Sigmoid colon (tissue), 7 donors: ENCODE data around the gene GRID1. TPM values are rescaled to one million over a fixed set of nuclear protein-coding genes. Genes with fewer than 3 reads are reported as not detected.

Source experiments
- DNase-seq: peaks from one replicate; pipeline ENCODE4 v3.0.0-alpha.2; 2019
- H3K27ac ChIP-seq, 4 donors: fragments of 200-600 bp; sonication (generic); one replicate each; pipeline ENCODE4 v1.5.1; 2016 to 2019; ENCODE audit warnings: mild to moderate bottlenecking in 1 of 4
- H3K27me3 ChIP-seq, 3 donors: fragments of 200-600 bp; sonication (generic); one replicate each; pipeline ENCODE4 v1.5.1; 2019; ENCODE audit warnings: mild to moderate bottlenecking in 1 of 3
- H3K36me3 ChIP-seq, 4 donors: fragments of 200-600 bp; sonication (generic); one replicate each; pipeline ENCODE4 v1.5.1; 2016 to 2019
- H3K4me1 ChIP-seq, 4 donors: fragments of 200-600 bp; sonication (generic); one replicate each; pipeline ENCODE4 v1.5.1; 2017 to 2019
- H3K4me3 ChIP-seq, 4 donors: fragments of 200-600 bp; sonication (generic); one replicate each; pipeline ENCODE4 v1.5.1; 2017 to 2019; ENCODE audit warnings: mild to moderate bottlenecking in 2 of 4, moderate library complexity in 1 of 4
- H3K9me3 ChIP-seq, 4 donors: fragments of 200-600 bp in 3 of 4; sonication (generic) in 3 of 4; one replicate each; pipeline versions ENCODE4 v1.5.1 to v1.6.1; 2013 to 2019
- EP300 ChIP-seq, 4 donors: sonication (generic); formaldehyde crosslinking; IDR thresholded peaks; one replicate each; pipeline ENCODE4 v1.6.1; 2017; ENCODE audit warnings: antibody characterized with exemption in 4 of 4
- POLR2A ChIP-seq, 2 donors: fragments of 450-650 bp; IDR thresholded peaks; one replicate each; pipeline ENCODE4 v1.6.1; 2016; ENCODE audit warnings: antibody characterized with exemption in 2 of 2, mild to moderate bottlenecking in 2 of 2, moderate library complexity in 2 of 2
- POLR2AphosphoS5 ChIP-seq, 4 donors: sonication (generic); formaldehyde crosslinking; IDR thresholded peaks; one replicate each; pipeline ENCODE4 v1.6.1; 2017; ENCODE audit warnings: antibody characterized with exemption in 4 of 4
- WGBS, 2 donors: extraction: QIAGEN DNeasy Blood & Tissue Kit; methylation state at CpG; one replicate each; pipeline ENCODE4 v1.1.7; 2013; 5-methylcytosine and 5-hydroxymethylcytosine counted together
- intact Hi-C: fragments of 100-400 bp; cut with DNase I; formaldehyde crosslinking; loops from one replicate; pipeline ENCODE4 v1.15.1; 2023
- polyA plus RNA-seq, 3 donors: library from polyadenylated mRNA; stranded (reverse); fragments of 200-250 nt; gene quantifications; one replicate each; pipeline ENCODE4 v1.2.3, GENCODE V29; 2013
- total RNA-seq, 4 donors: library from RNA; depleted of rRNA; stranded (reverse); fragments of >200 nt; gene quantifications; one replicate each; pipeline ENCODE4 v1.1.0, GENCODE V29; 2016
- TF ChIP-seq, protein P1 (sequence below), 4 experiments: fragments of 450-650 bp in 3 of 4; fragments of 200-600 bp in 1 of 4; IDR thresholded peaks; one replicate each; pipeline ENCODE4 v1.5.1; 2016 to 2019; ENCODE audit warnings: antibody characterized with exemption in 4 of 4, mild to moderate bottlenecking in 3 of 4, moderate library complexity in 2 of 4
- donor health status: healthy with polysubstance abuse.
- donor health status: Bipolar disorder and iron deficiency.
- donor health status: healthy.

The GRID1 gene
- total and polyA plus RNA-seq, 7 donors: 0.66 to 4.7 (median 1.1) TPM; not detected in 2

DNA sequence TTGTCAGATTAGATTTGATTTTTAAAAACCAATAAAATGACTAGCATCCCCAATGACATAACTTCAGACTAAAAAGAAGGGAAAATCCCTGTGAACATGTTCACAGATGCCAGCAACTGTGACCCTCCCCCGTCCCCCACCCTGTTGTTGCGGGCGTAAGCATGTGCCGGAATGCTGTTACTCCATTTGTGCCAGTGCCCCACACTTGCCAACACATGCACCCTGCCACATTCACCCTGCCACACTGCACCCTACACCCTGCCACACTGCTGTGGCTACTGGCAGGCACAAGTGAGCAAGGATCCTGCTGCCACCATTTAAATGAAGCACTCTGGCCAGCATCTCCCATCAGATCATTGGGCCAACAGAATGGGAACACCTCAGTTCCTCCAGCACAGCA is 540.2 kb downstream of the GRID1 start:
- DNase-seq: no peak
- Histone ChIP-seq H3K4me3 (no peak overlapping the region), H3K27ac (no peak overlapping the region), H3K27me3 (no peaks in the 10 kb centered on the region), H3K9me3 (peaks cover 0 to 3% (median 0%) of the 10 kb centered on the region in 4 donors), H3K36me3 (no peaks in the 10 kb centered on the region), H3K4me1 (no peaks in the 10 kb centered on the region)
- TF ChIP-seq POLR2A (IDR thresholded peaks at IDR 0.05): no peak
- no peak for TF ChIP-seq POLR2AphosphoS5 (IDR thresholded peaks at IDR 0.05)
- no peak for TF ChIP-seq EP300 (IDR thresholded peaks at IDR 0.05)
- TF ChIP-seq, protein P1, sequence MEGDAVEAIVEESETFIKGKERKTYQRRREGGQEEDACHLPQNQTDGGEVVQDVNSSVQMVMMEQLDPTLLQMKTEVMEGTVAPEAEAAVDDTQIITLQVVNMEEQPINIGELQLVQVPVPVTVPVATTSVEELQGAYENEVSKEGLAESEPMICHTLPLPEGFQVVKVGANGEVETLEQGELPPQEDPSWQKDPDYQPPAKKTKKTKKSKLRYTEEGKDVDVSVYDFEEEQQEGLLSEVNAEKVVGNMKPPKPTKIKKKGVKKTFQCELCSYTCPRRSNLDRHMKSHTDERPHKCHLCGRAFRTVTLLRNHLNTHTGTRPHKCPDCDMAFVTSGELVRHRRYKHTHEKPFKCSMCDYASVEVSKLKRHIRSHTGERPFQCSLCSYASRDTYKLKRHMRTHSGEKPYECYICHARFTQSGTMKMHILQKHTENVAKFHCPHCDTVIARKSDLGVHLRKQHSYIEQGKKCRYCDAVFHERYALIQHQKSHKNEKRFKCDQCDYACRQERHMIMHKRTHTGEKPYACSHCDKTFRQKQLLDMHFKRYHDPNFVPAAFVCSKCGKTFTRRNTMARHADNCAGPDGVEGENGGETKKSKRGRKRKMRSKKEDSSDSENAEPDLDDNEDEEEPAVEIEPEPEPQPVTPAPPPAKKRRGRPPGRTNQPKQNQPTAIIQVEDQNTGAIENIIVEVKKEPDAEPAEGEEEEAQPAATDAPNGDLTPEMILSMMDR (IDR thresholded peaks at IDR 0.05): no peak
- 95% methylated on average over 4 of the region's 4 CpGs for WGBS, 2 donors
- intact Hi-C loops: no loop called here

DNA sequence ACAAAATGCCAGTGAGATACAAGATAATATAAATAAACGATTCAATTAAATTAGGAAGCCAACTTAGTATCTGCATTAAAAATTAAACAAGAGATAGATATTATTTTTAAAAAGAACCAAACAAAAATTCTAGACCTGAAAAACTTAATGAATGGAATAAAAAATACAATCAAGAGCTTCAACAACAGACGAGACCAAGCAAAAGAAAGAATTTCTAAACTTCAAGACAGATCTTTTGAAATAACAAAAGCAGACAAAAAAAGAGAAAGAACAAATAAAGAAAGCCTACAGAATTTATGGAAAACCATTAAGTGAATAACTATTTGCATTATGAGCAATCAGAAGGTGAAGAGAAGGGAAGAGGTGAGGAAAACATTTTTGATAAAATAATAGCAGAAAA is 555.2 kb downstream of the GRID1 start:
- H3K27ac ChIP-seq: no peak overlapping the region
- H3K4me3 ChIP-seq: no peak overlapping the region
- H3K4me1 ChIP-seq: no peaks in the 10 kb centered on the region
- intact Hi-C loops: no loop called here
- no peak for DNase-seq
- peaks cover 0 to 10% (median 6%) of the 10 kb centered on the region in 4 donors for H3K9me3 ChIP-seq
- TF ChIP-seq, protein P1 (IDR thresholded peaks at IDR 0.05): no peak
- H3K36me3 ChIP-seq: no peaks in the 10 kb centered on the region
- WGBS, 2 donors: 88 to 91% methylated on average over 2 of the region's 2 CpGs
- no peaks in the 10 kb centered on the region for H3K27me3 ChIP-seq

DNA sequence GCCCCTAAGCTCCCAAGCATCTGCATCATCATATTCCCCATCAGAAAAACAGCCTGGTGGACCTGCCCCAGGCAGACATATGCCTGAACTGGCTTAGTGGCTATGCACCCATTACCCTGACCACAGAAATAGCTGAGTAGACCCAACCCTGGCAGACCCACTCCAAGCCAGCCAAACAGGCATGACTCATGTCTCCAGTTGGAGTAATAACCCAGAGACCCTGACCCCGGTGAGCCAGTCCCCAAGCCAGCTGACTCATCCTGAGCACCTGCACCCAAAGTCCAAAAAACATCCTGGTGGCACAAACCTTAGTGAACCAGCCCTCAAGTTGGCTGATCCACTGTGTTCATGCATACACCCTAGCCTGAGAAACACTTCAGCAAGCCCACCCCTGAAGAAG is 555.9 kb downstream of the GRID1 start:
- TF ChIP-seq, protein P1 (IDR thresholded peaks at IDR 0.05): no peak
- no peaks in the 10 kb centered on the region for H3K27me3 ChIP-seq
- WGBS, 2 donors: 81 to 82% methylated on average over 1 of the region's 1 CpG
- intact Hi-C loops: no loop called here
- no peak overlapping the region for H3K4me3 ChIP-seq
- no peak overlapping the region for H3K27ac ChIP-seq
- H3K4me1 ChIP-seq: no peaks in the 10 kb centered on the region
- H3K36me3 ChIP-seq: no peaks in the 10 kb centered on the region
- peaks cover 0 to 10% (median 6%) of the 10 kb centered on the region in 4 donors for H3K9me3 ChIP-seq
- no peak for DNase-seq

DNA sequence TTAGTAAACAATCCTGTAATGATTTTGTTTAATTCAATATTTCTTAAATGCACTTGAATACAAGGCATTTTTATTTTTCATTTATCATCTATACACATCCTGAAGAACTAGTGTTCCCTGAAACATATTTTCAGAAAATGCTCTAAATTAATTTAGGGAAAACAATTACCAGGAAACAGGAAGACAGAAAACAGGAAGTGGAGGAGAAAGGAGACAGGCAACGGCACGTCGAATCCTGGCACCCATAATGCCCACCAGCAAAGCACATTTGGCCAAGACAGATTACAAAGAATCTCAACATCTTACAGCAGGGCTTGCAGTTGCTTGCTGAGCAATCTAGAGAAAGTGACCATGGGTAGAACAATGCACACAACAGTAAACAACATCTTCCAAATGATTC is 571.1 kb downstream of the GRID1 start:
- WGBS, 2 donors: 37 to 55% methylated on average over 3 of the region's 3 CpGs
- no peak for DNase-seq
- no peak overlapping the region for H3K4me3 ChIP-seq
- no peak overlapping the region for H3K27ac ChIP-seq
- TF ChIP-seq POLR2A (IDR thresholded peaks at IDR 0.05): no peak
- TF ChIP-seq EP300 (IDR thresholded peaks at IDR 0.05): no peak
- TF ChIP-seq POLR2AphosphoS5 (IDR thresholded peaks at IDR 0.05): no peak
- TF ChIP-seq, protein P1 (IDR thresholded peaks at IDR 0.05): no peak
- no peaks in the 10 kb centered on the region for H3K36me3 ChIP-seq
- H3K27me3 ChIP-seq: no peaks in the 10 kb centered on the region
- no peaks in the 10 kb centered on the region for H3K9me3 ChIP-seq
- peaks cover 0 to 17% (median 14%) of the 10 kb centered on the region in 4 donors for H3K4me1 ChIP-seq
- intact Hi-C loops: loop anchor here (10.0 kb wide), 1 partner anchor 569 kb away; the partner anchor contains the start of gene GRID1

DNA sequence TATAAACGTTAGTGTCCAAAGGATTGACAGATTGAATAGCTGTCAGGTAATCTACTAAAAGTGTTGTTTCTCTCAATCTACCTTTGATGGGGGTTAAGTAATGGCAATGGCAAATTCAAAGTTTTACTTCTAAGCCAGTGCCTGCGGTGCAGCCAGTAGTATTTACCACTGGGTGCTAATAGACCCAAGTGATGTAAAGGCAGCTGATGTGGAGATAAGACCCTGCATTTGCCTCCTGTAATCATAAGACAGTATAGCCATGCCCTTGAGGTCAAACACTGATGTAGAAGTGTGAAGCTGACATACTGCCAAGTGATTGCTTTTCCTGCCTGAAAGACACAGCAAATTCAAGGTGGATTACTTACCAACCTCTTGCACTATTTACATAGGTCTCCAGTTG is 572.0 kb downstream of the GRID1 start:
- H3K9me3 ChIP-seq: no peaks in the 10 kb centered on the region
- no peak for TF ChIP-seq POLR2AphosphoS5 (IDR thresholded peaks at IDR 0.05)
- H3K36me3 ChIP-seq: no peaks in the 10 kb centered on the region
- intact Hi-C loops: loop anchor here (10.0 kb wide), 1 partner anchor 570 kb away; the partner anchor contains the start of gene GRID1
- WGBS, 2 donors: 43 to 72% methylated on average over 2 of the region's 2 CpGs
- H3K4me1 ChIP-seq: peaks cover 0 to 26% (median 19%) of the 10 kb centered on the region in 4 donors
- no peak overlapping the region for H3K27ac ChIP-seq
- no peak overlapping the region for H3K4me3 ChIP-seq
- DNase-seq: no peak
- no peaks in the 10 kb centered on the region for H3K27me3 ChIP-seq
